Mesendoderm (in vitro differentiated cells): Measurements from ENCODE around the gene THAP7.

Source experiments
- DNase-seq: peaks from one replicate; pipeline ENCODE4 v3.0.0; 2013
- H2AK5ac ChIP-seq: 2 replicates; pipeline ENCODE4 v1.6.1; 2013; ENCODE audit warnings: low read length, inconsistent platforms
- H2BK120ac ChIP-seq: 2 replicates; pipeline ENCODE4 v1.6.1; 2013; ENCODE audit warnings: low read depth, mild to moderate bottlenecking, low read length, moderate library complexity, mixed read lengths
- H2BK15ac ChIP-seq: replicated peaks from 2 replicates; pipeline ENCODE4 v1.6.1; 2013; ENCODE audit warnings: low read depth, mild to moderate bottlenecking, moderate library complexity
- H2BK5ac ChIP-seq: 2 replicates; pipeline ENCODE4 v1.6.1; 2013; ENCODE audit warnings: low read length, inconsistent platforms
- H3K18ac ChIP-seq: 2 replicates; pipeline ENCODE4 v1.6.1; 2013; ENCODE audit warnings: mild to moderate bottlenecking, low read length, mixed read lengths
- H3K23ac ChIP-seq: one replicate; pipeline ENCODE4 v1.6.1; 2013; ENCODE audit warnings: low read length
- H3K27ac ChIP-seq: 2 replicates; pipeline ENCODE4 v1.5.1; 2013; ENCODE audit warnings: low read depth, mild to moderate bottlenecking, inconsistent platforms, low read length, moderate library complexity
- H3K27me3 ChIP-seq: 2 replicates; pipeline ENCODE4 v1.6.1; 2013; ENCODE audit warnings: low read length, control low read depth, mild to moderate bottlenecking, inconsistent platforms; ENCODE audit not compliant: insufficient read depth, poor library complexity
- H3K36me3 ChIP-seq: 2 replicates; pipeline ENCODE4 v1.6.1; 2013; ENCODE audit warnings: low read length, inconsistent platforms; ENCODE audit not compliant: control insufficient read depth, insufficient read depth
- H3K4ac ChIP-seq: one replicate; pipeline ENCODE4 v1.6.1; 2013; ENCODE audit warnings: low read depth, mild to moderate bottlenecking, low read length, moderate library complexity
- H3K4me1 ChIP-seq: 2 replicates; pipeline ENCODE4 v1.6.1; 2013; ENCODE audit warnings: low read depth, low read length, inconsistent platforms; ENCODE audit not compliant: control insufficient read depth
- H3K4me2 ChIP-seq: 2 replicates; pipeline ENCODE4 v1.6.1; 2013; ENCODE audit warnings: low read length
- H3K4me3 ChIP-seq: 2 replicates; pipeline ENCODE4 v1.5.1; 2013; ENCODE audit warnings: mild to moderate bottlenecking, low read length
- H3K56ac ChIP-seq: one replicate; pipeline ENCODE4 v1.6.1; 2013; ENCODE audit warnings: low read length
- H3K79me1 ChIP-seq: 2 replicates; pipeline ENCODE4 v1.6.1; 2013; ENCODE audit warnings: low read length, inconsistent platforms
- H3K79me2 ChIP-seq: 2 replicates; pipeline ENCODE4 v1.6.1; 2013; ENCODE audit warnings: mild to moderate bottlenecking, low read length; ENCODE audit not compliant: control insufficient read depth, insufficient read depth
- H3K9ac ChIP-seq: 2 replicates; pipeline ENCODE4 v1.6.1; 2013; ENCODE audit warnings: low read length, inconsistent platforms
- H4K5ac ChIP-seq: one replicate; pipeline ENCODE4 v1.6.1; 2013; ENCODE audit warnings: low read length
- H4K8ac ChIP-seq: one replicate; pipeline ENCODE4 v1.6.1; 2013; ENCODE audit warnings: low read depth, mild to moderate bottlenecking, control low read depth, low read length, moderate library complexity
- WGBS: extraction: QIAGEN DNeasy Blood & Tissue Kit; methylation state at CpG from one replicate; pipeline ENCODE4 v1.1.7; 2013; ENCODE audit warnings: low lambda C conversion rate, missing lambda C conversion rate; ENCODE audit not compliant: insufficient coverage; ENCODE audit errors: extremely low coverage; 5-methylcytosine and 5-hydroxymethylcytosine counted together

THAP7 gene

GRCh38 chr22:20995329-20996030 lies 6.4 kb downstream of the THAP7 start:
- Histone ChIP-seq H3K23ac (no peak overlapping the region), H3K9ac (no peak overlapping the region), H3K18ac (no peak overlapping the region), H3K4me2 (no peak overlapping the region), H4K8ac (no peak overlapping the region), H3K27ac (no peak overlapping the region), H3K79me1 (no peaks in the 10 kb centered on the region), H3K4me3 (no peak overlapping the region), H4K5ac (no peak overlapping the region), H3K36me3 (peaks cover 2% of the 10 kb centered on the region), H3K27me3 (no peaks in the 10 kb centered on the region), H2BK120ac (no peak overlapping the region), H3K4ac (no peak overlapping the region), H3K56ac (no peak overlapping the region), H2AK5ac (no peak overlapping the region), H2BK5ac (no peak overlapping the region), H2BK15ac (no peak overlapping the region), H3K4me1 (no peaks in the 10 kb centered on the region), H3K79me2 (no peaks in the 10 kb centered on the region)
- no peak for DNase-seq
- WGBS, result no CpG with 5 or more reads among the region's 23 CpGs

- Histone ChIP-seq H3K56ac (no peak overlapping the region), H3K23ac (no peak overlapping the region), H3K4me1 (no peaks in the 10 kb centered on the region), H2AK5ac (no peak overlapping the region), H3K9ac (no peak overlapping the region), H2BK5ac (no peak overlapping the region), H3K4me3 (no peak overlapping the region), H4K8ac (no peak overlapping the region), H3K36me3 (peaks cover 2% of the 10 kb centered on the region), H2BK15ac (no peak overlapping the region), H3K4me2 (no peak overlapping the region), H3K18ac (no peak overlapping the region), H4K5ac (no peak overlapping the region), H3K27me3 (no peaks in the 10 kb centered on the region), H3K79me1 (no peaks in the 10 kb centered on the region), H3K79me2 (no peaks in the 10 kb centered on the region), H3K27ac (no peak overlapping the region), H2BK120ac (no peak overlapping the region), H3K4ac (no peak overlapping the region)
- no CpG with 5 or more reads among the region's 10 CpGs for WGBS
- no peak for DNase-seq
Measured at GRCh38 chr22:20994902-20995241, 7.0 kb downstream of the THAP7 start.

GRCh38 chr22:20994128-20994901 lies 7.6 kb downstream of the THAP7 start:
- no peaks in the 10 kb centered on the region for H3K27me3 ChIP-seq
- H2AK5ac ChIP-seq, result no peak overlapping the region
- H3K18ac ChIP-seq, result no peak overlapping the region
- no peak overlapping the region for H4K5ac ChIP-seq
- no peak overlapping the region for H3K4ac ChIP-seq
- no peak overlapping the region for H3K4me3 ChIP-seq
- DNase-seq, result no peak
- no peak overlapping the region for H2BK5ac ChIP-seq
- no CpG with 5 or more reads among the region's 30 CpGs for WGBS
- no peak overlapping the region for H3K27ac ChIP-seq
- no peaks in the 10 kb centered on the region for H3K79me1 ChIP-seq
- no peak overlapping the region for H3K4me2 ChIP-seq
- no peaks in the 10 kb centered on the region for H3K4me1 ChIP-seq
- H3K23ac ChIP-seq, result no peak overlapping the region
- no peaks in the 10 kb centered on the region for H3K79me2 ChIP-seq
- no peak overlapping the region for H4K8ac ChIP-seq
- no peak overlapping the region for H3K9ac ChIP-seq
- peaks cover 2% of the 10 kb centered on the region for H3K36me3 ChIP-seq
- no peak overlapping the region for H2BK15ac ChIP-seq
- no peak overlapping the region for H2BK120ac ChIP-seq
- no peak overlapping the region for H3K56ac ChIP-seq

- H2AK5ac ChIP-seq, result no peak overlapping the region
- no peak overlapping the region for H2BK120ac ChIP-seq
- H3K27me3 ChIP-seq, result no peaks in the 10 kb centered on the region
- DNase-seq, result no peak
- no peak overlapping the region for H4K8ac ChIP-seq
- no peak overlapping the region for H3K27ac ChIP-seq
- H3K79me2 ChIP-seq, result no peaks in the 10 kb centered on the region
- H3K4me2 ChIP-seq, result no peak overlapping the region
- H3K36me3 ChIP-seq, result peaks cover 2% of the 10 kb centered on the region
- no peak overlapping the region for H2BK15ac ChIP-seq
- no peak overlapping the region for H3K9ac ChIP-seq
- no CpG with 5 or more reads among the region's 29 CpGs for WGBS
- no peaks in the 10 kb centered on the region for H3K79me1 ChIP-seq
- H3K56ac ChIP-seq, result no peak overlapping the region
- H3K4me1 ChIP-seq, result no peaks in the 10 kb centered on the region
- H3K4ac ChIP-seq, result no peak overlapping the region
- no peak overlapping the region for H3K23ac ChIP-seq
- H3K18ac ChIP-seq, result no peak overlapping the region
- H2BK5ac ChIP-seq, result no peak overlapping the region
- no peak overlapping the region for H3K4me3 ChIP-seq
- no peak overlapping the region for H4K5ac ChIP-seq
Measured at GRCh38 chr22:20993304-20994127, 8.4 kb downstream of the THAP7 start.

GRCh38 chr22:20992456-20993303 lies 9.2 kb downstream of the THAP7 start:
- WGBS, result no CpG with 5 or more reads among the region's 21 CpGs
- no peak overlapping the region for H3K4ac ChIP-seq
- H3K4me1 ChIP-seq, result no peaks in the 10 kb centered on the region
- H3K79me2 ChIP-seq, result no peaks in the 10 kb centered on the region
- no peak overlapping the region for H4K5ac ChIP-seq
- H3K27me3 ChIP-seq, result no peaks in the 10 kb centered on the region
- H3K9ac ChIP-seq, result no peak overlapping the region
- H3K4me2 ChIP-seq, result no peak overlapping the region
- H3K4me3 ChIP-seq, result no peak overlapping the region
- no peak for DNase-seq
- peaks cover 2% of the 10 kb centered on the region for H3K36me3 ChIP-seq
- no peak overlapping the region for H3K56ac ChIP-seq
- H3K27ac ChIP-seq, result no peak overlapping the region
- H2BK5ac ChIP-seq, result no peak overlapping the region
- H3K23ac ChIP-seq, result no peak overlapping the region
- no peak overlapping the region for H3K18ac ChIP-seq
- H2BK15ac ChIP-seq, result no peak overlapping the region
- no peak overlapping the region for H4K8ac ChIP-seq
- H2BK120ac ChIP-seq, result no peak overlapping the region
- H3K79me1 ChIP-seq, result no peaks in the 10 kb centered on the region
- H2AK5ac ChIP-seq, result no peak overlapping the region
